ENCODE measurements around the gene C14orf93.

The C14orf93 gene

DNA sequence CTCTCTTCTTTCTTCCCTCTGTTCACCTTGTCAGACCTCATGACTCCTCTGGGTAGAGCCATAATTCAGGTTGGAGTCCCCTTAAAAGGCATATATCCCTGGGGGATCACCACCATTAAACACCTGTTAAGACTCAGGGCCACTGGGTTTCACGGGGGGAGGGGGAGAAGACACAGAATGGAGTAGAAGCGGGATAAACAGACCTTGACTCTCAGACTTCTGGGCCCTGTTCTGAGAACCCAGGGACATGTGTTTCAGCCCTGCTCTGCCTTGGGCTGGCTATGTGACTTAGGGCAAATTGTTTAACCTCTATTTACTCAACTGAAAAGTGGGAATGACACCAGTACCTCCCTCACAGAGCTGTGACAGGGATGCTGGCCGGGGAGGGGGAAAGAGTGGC, 42.7 kb upstream of the C14orf93 start:
- in situ Hi-C loops (cut with HindIII; ENCODE audit: low pct_unique_long_range_greater_than_20kb, low sequenced_read_pairs) = no loop called here
- DNase-seq (ENCODE audit: low read depth in 1 of 2, low spot score in 1 of 2) = no peak
- no peak for TF ChIP-seq JUND (IDR thresholded peaks at IDR 0.05; ENCODE audit: low read depth)

DNA sequence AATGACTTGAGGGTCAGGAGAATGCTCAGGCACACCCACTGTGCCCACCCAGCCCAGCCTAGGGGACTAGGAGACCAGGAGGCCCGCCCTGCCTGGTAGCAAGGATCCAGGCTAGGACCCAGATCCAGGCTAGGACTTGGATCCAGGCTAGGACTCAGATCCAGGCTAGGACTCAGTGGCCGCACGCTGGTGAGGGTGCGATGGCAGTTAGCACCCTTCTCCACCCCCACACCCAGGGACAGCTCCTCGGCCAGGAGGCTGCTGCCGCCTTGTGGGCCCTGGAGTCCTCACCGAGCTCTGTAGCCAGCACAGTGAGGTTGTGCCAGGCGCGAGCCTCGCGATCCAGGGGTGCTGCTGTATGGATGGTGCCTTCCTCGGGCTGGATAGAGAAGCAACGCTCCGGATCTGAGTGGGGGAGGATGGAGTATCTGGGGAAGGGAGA, 42.3 kb upstream of the C14orf93 start:
- TF ChIP-seq JUND (IDR thresholded peaks at IDR 0.05; ENCODE audit: low read depth) = no peak
- DNase-seq (ENCODE audit: low read depth in 1 of 2, low spot score in 1 of 2) = no peak
- in situ Hi-C loops (cut with HindIII; ENCODE audit: low pct_unique_long_range_greater_than_20kb, low sequenced_read_pairs) = no loop called here

- DNase-seq (ENCODE audit: low read depth in 1 of 2, low spot score in 1 of 2) = no peak
- in situ Hi-C loops (cut with HindIII; ENCODE audit: low pct_unique_long_range_greater_than_20kb, low sequenced_read_pairs) = no loop called here
- no peak for TF ChIP-seq JUND (IDR thresholded peaks at IDR 0.05; ENCODE audit: low read depth)
Observed at GRCh38 chr14:23051141-23052057, 41.5 kb upstream of the C14orf93 start.

- in situ Hi-C loops (cut with HindIII; ENCODE audit: low pct_unique_long_range_greater_than_20kb, low sequenced_read_pairs) = no loop called here
- no peak for DNase-seq (ENCODE audit: low read depth in 1 of 2, low spot score in 1 of 2)
- TF ChIP-seq JUND (IDR thresholded peaks at IDR 0.05; ENCODE audit: low read depth) = no peak
Observed at GRCh38 chr14:23049011-23049410, 39.1 kb upstream of the C14orf93 start.

- DNase-seq (ENCODE audit: low read depth in 1 of 2, low spot score in 1 of 2) = no peak
- in situ Hi-C loops (cut with HindIII; ENCODE audit: low pct_unique_long_range_greater_than_20kb, low sequenced_read_pairs) = no loop called here
- no peak for TF ChIP-seq JUND (IDR thresholded peaks at IDR 0.05; ENCODE audit: low read depth)
Observed at GRCh38 chr14:23047751-23048693, 38.1 kb upstream of the C14orf93 start.

GRCh38 chr14:23047034-23047634, 37.2 kb upstream of the C14orf93 start:
- DNase-seq (ENCODE audit: low read depth in 1 of 2, low spot score in 1 of 2) = no peak
- no peak for TF ChIP-seq JUND (IDR thresholded peaks at IDR 0.05; ENCODE audit: low read depth)
- in situ Hi-C loops (cut with HindIII; ENCODE audit: low pct_unique_long_range_greater_than_20kb, low sequenced_read_pairs) = no loop called here

- no peak for DNase-seq (ENCODE audit: low read depth in 1 of 2, low spot score in 1 of 2)
- in situ Hi-C loops (cut with HindIII; ENCODE audit: low pct_unique_long_range_greater_than_20kb, low sequenced_read_pairs) = no loop called here
Observed at GRCh38 chr14:23045419-23046357, 35.7 kb upstream of the C14orf93 start.

GRCh38 chr14:23044840-23045239, 34.9 kb upstream of the C14orf93 start:
- DNase-seq (ENCODE audit: low read depth in 1 of 2, low spot score in 1 of 2) = no peak
- in situ Hi-C loops (cut with HindIII; ENCODE audit: low pct_unique_long_range_greater_than_20kb, low sequenced_read_pairs) = no loop called here
- TF ChIP-seq JUND (IDR thresholded peaks at IDR 0.05; ENCODE audit: low read depth) = no peak

More at GRCh38 chr14:23045419-23046357, 35.7 kb upstream of the C14orf93 start:
- TF ChIP-seq JUND (IDR thresholded peaks at IDR 0.05; ENCODE audit: low read depth) = no peak

DNA sequence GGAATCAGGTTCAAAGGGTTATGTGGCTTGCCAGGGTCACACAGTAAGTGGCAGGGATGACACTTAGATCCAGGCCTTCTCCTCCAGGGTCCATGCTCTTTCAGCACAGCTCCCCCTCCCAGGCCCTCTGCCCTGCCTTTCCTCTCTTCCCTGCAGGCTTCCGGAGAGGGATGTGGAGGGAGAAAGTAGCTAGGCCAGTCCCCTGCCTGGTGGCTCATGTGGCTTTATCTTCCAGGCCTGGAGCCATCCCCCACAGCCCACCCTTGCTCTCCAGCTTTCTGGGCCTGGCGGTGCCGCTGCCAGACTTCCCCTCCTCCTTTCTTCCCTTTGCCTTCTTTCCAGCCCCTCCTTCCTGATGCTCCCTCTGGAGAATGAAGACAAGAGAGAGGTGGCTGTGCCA, 33.8 kb upstream of the C14orf93 start:
- DNase-seq (ENCODE audit: low read depth in 1 of 2, low spot score in 1 of 2) = no peak
- no peak for TF ChIP-seq JUND (IDR thresholded peaks at IDR 0.05; ENCODE audit: low read depth)
- in situ Hi-C loops (cut with HindIII; ENCODE audit: low pct_unique_long_range_greater_than_20kb, low sequenced_read_pairs) = no loop called here

GRCh38 chr14:23043145-23043544, 33.2 kb upstream of the C14orf93 start:
- no peak for TF ChIP-seq JUND (IDR thresholded peaks at IDR 0.05; ENCODE audit: low read depth)

GRCh38 chr14:23042162-23042965, 32.4 kb upstream of the C14orf93 start, which contains the start of gene PSMB11:
PSMB11 (plus strand) TSS chr14:23042212; CDS start chr14:23042226, 14 bp downstream.
- no peak for DNase-seq (ENCODE audit: low read depth in 1 of 2, low spot score in 1 of 2)
- TF ChIP-seq JUND (IDR thresholded peaks at IDR 0.05; ENCODE audit: low read depth) = no peak
- in situ Hi-C loops (cut with HindIII; ENCODE audit: low pct_unique_long_range_greater_than_20kb, low sequenced_read_pairs) = no loop called here

More at GRCh38 chr14:23043145-23043544, 33.2 kb upstream of the C14orf93 start:
- no peak for DNase-seq (ENCODE audit: low read depth in 1 of 2, low spot score in 1 of 2)
- in situ Hi-C loops (cut with HindIII; ENCODE audit: low pct_unique_long_range_greater_than_20kb, low sequenced_read_pairs) = no loop called here
